ENCODE data around the gene PRKD1.
A peak's percentile ranks its signal among the peaks of the same experiment; 100 is the strongest.

Gene PRKD1

GRCh38 chr14:29823816-29824215 lies 103.8 kb downstream of the PRKD1 start:
- no peak for DNase-seq
- no peaks in the 10 kb centered on the region for H3K27me3 Mint-ChIP-seq
- ATAC-seq: no peak
- H3K27ac Mint-ChIP-seq: no peak overlapping the region
- H3K4me3 Mint-ChIP-seq: no peak overlapping the region
- no peaks in the 10 kb centered on the region for H3K4me1 Mint-ChIP-seq
- peaks cover 0 to 3% of the 10 kb centered on the region in 2 donors for H3K9me3 Mint-ChIP-seq

- ATAC-seq (no peak), DNase-seq (no peak)
- Mint-ChIP-seq H3K27ac (no peak overlapping the region), H3K27me3 (no peaks in the 10 kb centered on the region), H3K4me1 (no peaks in the 10 kb centered on the region), H3K4me3 (no peak overlapping the region), H3K9me3 (peaks cover 0 to 4% of the 10 kb centered on the region in 2 donors)
Observed at GRCh38 chr14:29822430-29822709, 105.3 kb downstream of the PRKD1 start.

- Mint-ChIP-seq H3K4me3 (no peak overlapping the region), H3K9me3 (peaks cover 0 to 4% of the 10 kb centered on the region in 2 donors), H3K27me3 (no peaks in the 10 kb centered on the region), H3K4me1 (no peaks in the 10 kb centered on the region), H3K27ac (no peak overlapping the region)
- no peak for DNase-seq
- no peak for ATAC-seq
Observed at GRCh38 chr14:29821661-29822429, 105.8 kb downstream of the PRKD1 start.

GRCh38 chr14:29821242-29821641 lies 106.4 kb downstream of the PRKD1 start:
- ATAC-seq (no peak), DNase-seq (no peak)
- H3K4me1 Mint-ChIP-seq: no peaks in the 10 kb centered on the region
- H3K4me3 Mint-ChIP-seq: no peak overlapping the region
- peaks cover 0 to 4% of the 10 kb centered on the region in 2 donors for H3K9me3 Mint-ChIP-seq
- no peak overlapping the region for H3K27ac Mint-ChIP-seq
- H3K27me3 Mint-ChIP-seq: no peaks in the 10 kb centered on the region

GRCh38 chr14:29820785-29821184 lies 106.9 kb downstream of the PRKD1 start:
- H3K4me3 Mint-ChIP-seq: no peak overlapping the region
- DNase-seq: no peak
- no peak for ATAC-seq
- no peaks in the 10 kb centered on the region for H3K27me3 Mint-ChIP-seq
- H3K27ac Mint-ChIP-seq: no peak overlapping the region
- peaks cover 0 to 4% of the 10 kb centered on the region in 2 donors for H3K9me3 Mint-ChIP-seq
- no peaks in the 10 kb centered on the region for H3K4me1 Mint-ChIP-seq

- no peak for ATAC-seq
- no peak for DNase-seq
- no peak overlapping the region for H3K4me3 Mint-ChIP-seq
- H3K27ac Mint-ChIP-seq: no peak overlapping the region
- peaks cover 11 to 12% of the 10 kb centered on the region in 2 donors for H3K9me3 Mint-ChIP-seq
- H3K27me3 Mint-ChIP-seq: no peaks in the 10 kb centered on the region
- H3K4me1 Mint-ChIP-seq: no peaks in the 10 kb centered on the region
Observed at GRCh38 chr14:29817767-29818405, 109.8 kb downstream of the PRKD1 start.

GRCh38 chr14:29815016-29815674 lies 112.5 kb downstream of the PRKD1 start:
- DNase-seq (no peak), ATAC-seq (no peak)
- no peak overlapping the region for H3K4me3 Mint-ChIP-seq
- no peak overlapping the region for H3K27ac Mint-ChIP-seq
- no peaks in the 10 kb centered on the region for H3K4me1 Mint-ChIP-seq
- peaks cover 12 to 15% of the 10 kb centered on the region in 2 donors for H3K9me3 Mint-ChIP-seq
- no peaks in the 10 kb centered on the region for H3K27me3 Mint-ChIP-seq

GRCh38 chr14:29814156-29815015 lies 113.3 kb downstream of the PRKD1 start:
- Mint-ChIP-seq H3K27ac (peak overlapping the region in 1 of 2 donors; percentile 7), H3K4me1 (no peaks in the 10 kb centered on the region), H3K9me3 (peaks cover 12 to 15% of the 10 kb centered on the region in 2 donors), H3K4me3 (no peak overlapping the region), H3K27me3 (no peaks in the 10 kb centered on the region)
- ATAC-seq: no peak
- DNase-seq: no peak

GRCh38 chr14:29810682-29811081 lies 117.0 kb downstream of the PRKD1 start:
- Mint-ChIP-seq H3K4me3 (no peak overlapping the region), H3K9me3 (peaks cover 11 to 15% of the 10 kb centered on the region in 2 donors), H3K27ac (no peak overlapping the region), H3K4me1 (no peaks in the 10 kb centered on the region), H3K27me3 (no peaks in the 10 kb centered on the region)
- ATAC-seq (no peak), DNase-seq (no peak)

- H3K4me3 Mint-ChIP-seq: no peak overlapping the region
- DNase-seq (no peak), ATAC-seq (no peak)
- H3K27me3 Mint-ChIP-seq: no peaks in the 10 kb centered on the region
- H3K4me1 Mint-ChIP-seq: no peaks in the 10 kb centered on the region
- peaks cover 11 to 18% of the 10 kb centered on the region in 2 donors for H3K9me3 Mint-ChIP-seq
- H3K27ac Mint-ChIP-seq: no peak overlapping the region
Observed at GRCh38 chr14:29810064-29810463, 117.6 kb downstream of the PRKD1 start.

- no peak for ATAC-seq
- peak overlapping the region in 1 of 2 donors; percentile 59 for H3K27ac Mint-ChIP-seq
- no peak overlapping the region for H3K4me3 Mint-ChIP-seq
- no peak for DNase-seq
- no peaks in the 10 kb centered on the region for H3K4me1 Mint-ChIP-seq
- no peaks in the 10 kb centered on the region for H3K27me3 Mint-ChIP-seq
- peaks cover 0 to 7% of the 10 kb centered on the region in 2 donors for H3K9me3 Mint-ChIP-seq
Observed at GRCh38 chr14:29806124-29806517, 121.5 kb downstream of the PRKD1 start.

GRCh38 chr14:29805415-29806123 lies 122.1 kb downstream of the PRKD1 start:
- Mint-ChIP-seq H3K27ac (peak overlapping the region; percentile 59 to 93), H3K9me3 (peaks cover 0 to 7% of the 10 kb centered on the region in 2 donors), H3K4me3 (peak overlapping the region in 1 of 2 donors; percentile 6), H3K27me3 (no peaks in the 10 kb centered on the region), H3K4me1 (no peaks in the 10 kb centered on the region)
- ATAC-seq (peak; percentile 72), DNase-seq (no peak)

- Mint-ChIP-seq H3K27ac (peak overlapping the region in 1 of 2 donors; percentile 54), H3K27me3 (no peaks in the 10 kb centered on the region), H3K4me3 (no peak overlapping the region), H3K4me1 (no peaks in the 10 kb centered on the region), H3K9me3 (peaks cover 0 to 7% of the 10 kb centered on the region in 2 donors)
- DNase-seq (no peak), ATAC-seq (no peak)
Observed at GRCh38 chr14:29804481-29805266, 123.0 kb downstream of the PRKD1 start.

- Mint-ChIP-seq H3K9me3 (peaks cover 0 to 7% of the 10 kb centered on the region in 2 donors), H3K4me3 (no peak overlapping the region), H3K27ac (no peak overlapping the region)
Observed at GRCh38 chr14:29803045-29803444, 124.6 kb downstream of the PRKD1 start.

More at GRCh38 chr14:29803045-29803444, 124.6 kb downstream of the PRKD1 start:
- ATAC-seq (no peak), DNase-seq (no peak)
- Mint-ChIP-seq H3K27me3 (no peaks in the 10 kb centered on the region), H3K4me1 (no peaks in the 10 kb centered on the region)
